SH-SY5Y (cell line): ENCODE measurements around the gene TRIB2.

ENCODE experiments used
- GATA2 ChIP-seq: IDR thresholded peaks from 2 replicates; pipeline ENCODE4 v1.6.1; 2011; ENCODE audit warnings: mild to moderate bottlenecking, low read depth, low read length
- GATA3 ChIP-seq: IDR thresholded peaks from 2 replicates; pipeline ENCODE4 v1.6.1; 2011; ENCODE audit warnings: low read depth, mild to moderate bottlenecking, low read length, moderate library complexity

GRCh38 chr2:12709207-12709522, 7.6 kb upstream of the TRIB2 start:
- TF ChIP-seq GATA2 (no peak), GATA3 (no peak)
